WTC11 (cell line): Measurements from ENCODE around the gene SPOP.

ENCODE experiments used
- ATF2 ChIP-seq: sonication (generic); formaldehyde crosslinking; IDR thresholded peaks from 2 replicates; pipeline ENCODE4 v1.8.1; 2022; ENCODE audit warnings: low read depth, missing genetic modification reagents, borderline replicate concordance
- CTCF ChIP-seq: fragments of 200-600 bp; IDR thresholded peaks from 2 replicates; pipeline ENCODE4 v1.8.0; 2022; ENCODE audit warnings: antibody characterized with exemption
- ETV6 ChIP-seq: sonication (generic); formaldehyde crosslinking; IDR thresholded peaks from 2 replicates; pipeline ENCODE4 v1.8.1; 2022; ENCODE audit warnings: mild to moderate bottlenecking, missing genetic modification reagents
- FOXP4 ChIP-seq: sonication (generic); formaldehyde crosslinking; IDR thresholded peaks from 2 replicates; pipeline ENCODE4 v1.8.0; 2022; ENCODE audit warnings: mild to moderate bottlenecking, missing genetic modification reagents
- JAZF1 ChIP-seq: fragments of 250-450 bp; sonication (Bioruptor Pico); IDR thresholded peaks from 2 replicates; pipeline ENCODE4 v1.9.0; 2021; ENCODE audit warnings: moderate library complexity, mild to moderate bottlenecking, inconsistent platforms
- JUN ChIP-seq: sonication (generic); formaldehyde crosslinking; IDR thresholded peaks from 2 replicates; pipeline ENCODE4 v1.8.0; 2023; ENCODE audit warnings: mild to moderate bottlenecking, missing genetic modification reagents
- MAX ChIP-seq: sonication (generic); formaldehyde crosslinking; IDR thresholded peaks from 2 replicates; pipeline ENCODE4 v1.8.0; 2022; ENCODE audit warnings: mild to moderate bottlenecking, missing genetic modification reagents
- OVOL2 ChIP-seq: fragments of 250-450 bp; sonication (Bioruptor Pico); IDR thresholded peaks from 2 replicates; pipeline ENCODE4 v1.9.0; 2021; ENCODE audit warnings: mild to moderate bottlenecking, borderline replicate concordance
- ZBTB21 ChIP-seq: sonication (generic); formaldehyde crosslinking; IDR thresholded peaks from 2 replicates; pipeline ENCODE4 v1.8.1; 2023; ENCODE audit warnings: mild to moderate bottlenecking, missing genetic modification reagents, borderline replicate concordance
- TF ChIP-seq, protein P1 (sequence below): sonication (generic); formaldehyde crosslinking; IDR thresholded peaks from 2 replicates; pipeline ENCODE4 v1.8.1; 2023; ENCODE audit warnings: mild to moderate bottlenecking, moderate library complexity, missing genetic modification reagents

DNA sequence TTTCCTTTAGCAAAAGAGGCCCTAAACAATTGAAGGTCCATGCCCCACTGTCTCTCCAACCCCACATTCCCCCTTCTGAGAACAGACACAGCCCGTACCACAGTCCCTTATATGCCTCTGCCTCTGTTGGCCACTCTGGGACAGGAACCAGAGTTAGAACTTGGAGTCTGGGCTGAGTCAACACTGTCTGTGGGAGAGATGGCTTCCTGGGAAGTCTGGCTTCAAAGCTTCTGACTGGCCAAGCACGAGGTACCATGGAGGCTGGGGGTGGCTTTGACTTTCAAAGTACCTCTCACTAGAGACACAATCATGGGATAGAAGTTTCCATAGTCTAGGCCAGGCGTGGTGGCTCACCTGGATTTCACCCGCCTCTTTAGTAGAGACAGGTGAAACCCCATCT, 14.9 kb upstream of the SPOP start:
- TF ChIP-seq CTCF (no peak), MAX (CRISPR knock-in tag) (no peak), ZBTB21 (CRISPR knock-in tag) (no peak), JUN (CRISPR knock-in tag) (no peak), OVOL2 (CRISPR knock-in tag) (no peak), FOXP4 (CRISPR knock-in tag) (no peak), ETV6 (CRISPR knock-in tag) (no peak), JAZF1 (CRISPR knock-in tag) (no peak), ATF2 (CRISPR knock-in tag) (no peak)
- TF ChIP-seq, protein P1, sequence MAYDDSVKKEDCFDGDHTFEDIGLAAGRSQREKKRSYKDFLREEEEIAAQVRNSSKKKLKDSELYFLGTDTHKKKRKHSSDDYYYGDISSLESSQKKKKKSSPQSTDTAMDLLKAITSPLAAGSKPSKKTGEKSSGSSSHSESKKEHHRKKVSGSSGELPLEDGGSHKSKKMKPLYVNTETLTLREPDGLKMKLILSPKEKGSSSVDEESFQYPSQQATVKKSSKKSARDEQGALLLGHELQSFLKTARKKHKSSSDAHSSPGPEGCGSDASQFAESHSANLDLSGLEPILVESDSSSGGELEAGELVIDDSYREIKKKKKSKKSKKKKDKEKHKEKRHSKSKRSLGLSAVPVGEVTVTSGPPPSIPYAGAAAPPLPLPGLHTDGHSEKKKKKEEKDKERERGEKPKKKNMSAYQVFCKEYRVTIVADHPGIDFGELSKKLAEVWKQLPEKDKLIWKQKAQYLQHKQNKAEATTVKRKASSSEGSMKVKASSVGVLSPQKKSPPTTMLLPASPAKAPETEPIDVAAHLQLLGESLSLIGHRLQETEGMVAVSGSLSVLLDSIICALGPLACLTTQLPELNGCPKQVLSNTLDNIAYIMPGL (CRISPR knock-in tag): no peak
